GM21717 (cell line): Measurements from ENCODE around the gene CES2.
"Not testable (repeated sequence)": the region's sequence is repeated elsewhere in the genome, so short reads cannot be mapped to it uniquely, and the experiment has no call there.

Source experiments
- ATAC-seq: cut with Tn5 transposase; IDR thresholded peaks from one replicate; pipeline ENCODE4 v1.9.1; 2021; ENCODE audit warnings: mild to moderate bottlenecking, moderate library complexity; ENCODE audit not compliant: unreplicated experiment

The CES2 gene

GRCh38 chr16:66935314-66936011, at the start of gene CES2:
Gene CES2 (plus strand): TSS chr16:66935516. CDS start chr16:66935636, 120 bp downstream.
- no peak for ATAC-seq

DNA sequence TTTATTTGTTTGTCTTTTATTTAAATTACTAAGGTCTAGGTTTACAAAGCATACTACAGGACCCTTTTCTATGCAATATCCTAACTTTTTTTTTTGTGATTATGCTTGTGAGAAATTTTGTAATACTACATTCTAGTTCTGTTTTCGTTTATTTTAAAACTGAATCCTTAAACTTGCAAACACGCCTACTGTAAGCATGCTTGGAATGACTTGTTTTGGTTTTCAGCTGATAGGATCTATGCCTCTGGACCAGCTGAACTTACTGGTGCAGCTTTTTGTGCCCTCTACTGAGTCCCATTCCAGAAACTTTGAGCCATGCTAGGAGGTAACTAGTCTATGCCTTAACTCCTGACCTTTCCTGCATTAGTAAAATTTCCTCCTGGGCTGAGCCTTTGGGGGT, 49.0 kb upstream of the CES2 start:
- ATAC-seq = no peak

GRCh38 chr16:66886914-66887313, 48.4 kb upstream of the CES2 start:
- ATAC-seq = no peak

DNA sequence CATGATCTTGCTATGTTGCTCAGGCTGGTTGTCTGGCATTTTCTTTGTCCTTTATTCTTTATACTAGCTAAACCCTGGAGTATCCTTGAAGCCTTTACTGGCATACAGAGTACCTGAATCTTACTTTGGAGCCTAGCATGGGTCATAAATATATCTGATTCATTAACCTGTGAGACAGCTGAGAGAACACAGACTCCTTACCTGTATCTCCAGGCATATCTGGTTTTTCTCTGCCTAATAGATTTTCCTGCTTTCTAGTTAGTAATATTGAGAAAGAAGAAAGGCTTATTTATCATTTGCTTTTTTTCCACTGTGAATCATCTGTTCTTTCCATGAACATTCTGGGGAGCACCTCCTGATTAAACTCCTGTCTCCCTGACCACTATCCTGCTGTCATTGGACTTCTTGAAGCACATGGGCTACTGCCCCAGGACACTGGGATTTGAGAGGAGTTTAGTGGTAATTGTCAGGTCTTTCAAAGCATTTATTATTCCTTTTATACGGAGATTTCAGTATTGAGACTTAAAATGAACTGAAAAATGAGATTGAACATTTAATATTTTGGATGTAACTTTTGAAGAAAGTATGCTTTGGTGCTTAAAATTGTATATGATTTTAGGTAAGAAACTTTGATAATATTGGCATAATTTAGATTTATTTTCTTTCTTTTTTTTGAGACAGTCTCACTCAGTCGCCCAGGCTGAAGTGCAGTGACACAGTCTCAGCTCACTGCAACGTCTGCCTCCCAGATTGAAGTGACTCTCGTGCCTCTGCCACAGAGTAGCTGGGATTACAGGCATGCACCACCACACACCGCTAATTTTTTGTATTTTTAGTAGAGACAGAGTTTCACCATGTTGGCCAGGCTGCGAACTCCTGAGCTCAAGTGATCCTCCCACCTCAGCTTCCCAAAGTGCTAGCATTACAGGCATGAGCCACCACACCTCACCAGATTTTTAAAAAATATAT, 46.4 kb upstream of the CES2 start:
- no peak for ATAC-seq

DNA sequence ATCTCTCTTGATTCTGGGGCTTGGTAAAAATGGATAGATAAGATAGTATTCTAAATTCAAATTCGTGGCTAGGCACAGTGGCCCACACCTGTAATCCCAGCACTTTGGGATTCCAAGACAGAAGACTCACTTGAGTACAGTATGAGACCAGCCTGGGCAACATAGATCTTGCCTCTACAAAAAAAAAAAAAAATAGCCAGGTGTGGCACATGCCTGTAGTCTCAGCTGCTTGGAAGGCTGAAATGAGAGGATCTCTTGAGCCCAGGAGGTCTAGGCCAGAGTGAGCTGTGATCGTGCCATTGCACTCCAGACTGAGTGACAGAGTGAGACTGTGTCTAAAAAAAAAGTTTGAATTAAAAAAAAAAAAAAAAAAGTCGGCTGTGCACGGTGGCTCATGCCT, 45.7 kb upstream of the CES2 start:
- ATAC-seq = no peak

GRCh38 chr16:66890799-66891198, 44.5 kb upstream of the CES2 start:
- no peak for ATAC-seq

GRCh38 chr16:66891360-66891759, 44.0 kb upstream of the CES2 start:
- ATAC-seq = no peak

DNA sequence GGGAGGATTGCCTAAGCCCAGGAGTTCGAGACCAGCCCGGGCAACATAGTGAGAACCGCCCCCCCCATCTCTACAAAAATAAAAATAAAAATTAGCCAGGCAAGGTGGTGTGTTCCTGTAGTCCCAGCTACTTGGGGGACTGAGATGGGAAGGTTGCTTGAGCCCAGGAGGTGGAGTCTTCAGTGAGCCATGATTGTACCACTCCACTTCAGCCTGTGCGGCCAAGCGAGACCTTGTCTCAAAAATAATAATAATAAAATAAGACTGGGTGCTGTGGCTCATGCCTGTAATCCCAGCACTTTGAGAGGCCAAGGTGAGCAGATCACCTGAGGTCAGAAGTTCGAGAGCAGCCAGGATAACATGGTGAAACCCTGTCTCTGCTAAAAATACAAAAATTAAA, 43.5 kb upstream of the CES2 start:
- no peak for ATAC-seq

DNA sequence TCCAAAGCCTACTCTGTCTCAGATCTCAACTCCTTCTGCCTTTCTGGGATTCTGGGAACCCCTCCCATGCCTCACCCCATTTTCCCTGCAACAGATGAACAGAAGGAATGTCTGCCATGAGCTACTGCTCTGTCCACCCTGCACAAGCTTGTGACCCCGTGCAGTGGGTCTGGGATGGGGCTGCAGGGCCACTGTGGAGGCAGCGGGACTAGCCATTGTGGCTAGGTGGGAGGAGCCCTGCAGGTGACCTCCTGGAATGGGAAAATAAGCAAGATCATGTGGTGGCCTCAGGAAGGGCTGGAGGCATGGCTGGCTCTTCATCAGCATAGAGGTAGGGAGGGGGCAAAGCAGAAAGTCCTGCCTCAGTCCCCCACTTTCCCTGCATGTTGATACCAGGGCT, 41.3 kb upstream of the CES2 start:
- ATAC-seq = no peak

GRCh38 chr16:66894948-66895688, 40.2 kb upstream of the CES2 start:
- no peak for ATAC-seq

DNA sequence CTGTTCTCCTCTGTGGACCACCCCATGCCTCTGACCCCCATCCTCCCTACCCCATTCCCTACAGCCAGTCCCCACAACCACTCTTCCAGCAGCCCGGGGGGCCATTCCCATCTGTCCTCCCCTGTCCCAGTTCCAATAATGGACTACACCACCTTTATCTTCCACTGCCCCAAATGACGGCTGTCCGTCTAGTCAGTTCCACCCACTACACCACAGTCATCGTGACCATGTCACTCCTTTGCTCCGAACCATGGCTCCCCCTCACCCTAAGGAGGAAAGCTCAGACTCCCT, 39.7 kb upstream of the CES2 start:
- ATAC-seq = no peak

DNA sequence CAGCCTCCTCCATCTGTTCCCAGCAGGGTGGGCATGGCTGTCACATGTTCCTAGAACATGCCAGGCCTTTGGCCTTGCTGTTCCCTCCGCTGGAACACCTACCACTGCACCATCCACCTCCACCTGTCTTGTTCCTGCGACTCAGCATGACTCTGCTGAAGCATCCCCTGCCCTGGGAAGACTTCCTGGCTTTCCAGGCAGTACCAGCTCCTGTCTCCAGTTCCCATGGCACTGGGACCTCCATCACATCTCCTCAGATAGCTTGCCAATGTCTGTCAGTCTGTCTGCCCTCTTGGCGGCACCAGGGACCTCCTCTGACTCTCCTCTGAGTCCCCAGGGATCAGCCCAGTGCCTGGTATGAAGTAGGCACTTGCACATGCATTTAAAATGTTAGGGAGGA, 39.3 kb upstream of the CES2 start:
- ATAC-seq = no peak

GRCh38 chr16:66896682-66897081, 38.6 kb upstream of the CES2 start:
- ATAC-seq = not testable (repeated sequence)

DNA sequence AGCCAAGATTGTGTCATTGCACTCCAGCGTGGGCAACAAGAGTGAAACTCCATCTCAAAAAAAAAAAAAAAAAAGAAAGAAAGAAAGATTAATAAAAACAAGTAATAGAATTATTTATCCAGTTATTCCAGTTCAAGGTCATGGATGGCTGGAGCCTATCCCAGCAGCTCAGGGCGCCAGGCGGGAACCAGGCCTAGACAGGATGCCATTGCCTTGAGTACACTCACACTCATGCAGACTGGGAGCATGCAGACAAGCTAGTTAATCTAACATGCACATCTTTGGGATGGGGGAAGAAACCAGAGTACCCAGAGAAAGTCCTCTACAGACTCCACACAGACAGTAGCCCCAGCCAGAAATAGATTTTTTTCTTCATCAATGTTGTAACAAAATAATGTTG, 37.1 kb upstream of the CES2 start:
- no peak for ATAC-seq

- no peak for ATAC-seq
These were observed 36.4 kb upstream of the CES2 start for GRCh38 chr16:66898933-66899309.

DNA sequence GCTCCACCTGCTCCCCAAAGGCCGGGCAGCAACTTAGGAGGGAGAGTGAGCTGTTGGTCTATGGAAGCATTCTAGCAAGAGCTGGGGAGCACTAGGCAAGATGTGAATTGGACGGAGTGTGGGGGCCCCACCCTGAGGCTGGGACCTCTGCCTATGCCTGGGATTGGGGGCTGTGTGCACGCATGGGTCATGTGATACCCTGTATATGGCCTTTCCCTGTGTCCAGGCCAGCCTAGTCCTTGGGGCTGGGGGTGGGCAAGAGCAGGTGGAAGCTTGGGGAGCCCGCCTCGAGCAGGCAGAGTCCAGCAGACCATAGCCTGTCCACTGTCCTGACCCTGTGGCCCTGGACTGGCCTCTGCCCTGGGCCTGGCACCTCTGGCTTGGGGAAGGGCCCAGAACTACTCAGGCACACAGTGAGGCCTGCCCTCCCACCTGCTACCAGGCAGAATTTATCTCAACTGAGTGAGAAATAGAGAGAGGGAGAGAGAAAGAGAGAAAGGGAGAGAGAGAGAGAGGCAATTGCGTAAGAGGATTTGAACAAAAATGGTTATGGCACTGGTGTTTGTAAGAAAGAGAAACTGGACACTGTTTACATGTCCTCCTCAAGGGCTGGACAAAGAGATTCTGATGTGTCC, 35.9 kb upstream of the CES2 start:
- ATAC-seq = no peak

- no peak for ATAC-seq
These were observed 35.2 kb upstream of the CES2 start for GRCh38 chr16:66899945-66900710.

DNA sequence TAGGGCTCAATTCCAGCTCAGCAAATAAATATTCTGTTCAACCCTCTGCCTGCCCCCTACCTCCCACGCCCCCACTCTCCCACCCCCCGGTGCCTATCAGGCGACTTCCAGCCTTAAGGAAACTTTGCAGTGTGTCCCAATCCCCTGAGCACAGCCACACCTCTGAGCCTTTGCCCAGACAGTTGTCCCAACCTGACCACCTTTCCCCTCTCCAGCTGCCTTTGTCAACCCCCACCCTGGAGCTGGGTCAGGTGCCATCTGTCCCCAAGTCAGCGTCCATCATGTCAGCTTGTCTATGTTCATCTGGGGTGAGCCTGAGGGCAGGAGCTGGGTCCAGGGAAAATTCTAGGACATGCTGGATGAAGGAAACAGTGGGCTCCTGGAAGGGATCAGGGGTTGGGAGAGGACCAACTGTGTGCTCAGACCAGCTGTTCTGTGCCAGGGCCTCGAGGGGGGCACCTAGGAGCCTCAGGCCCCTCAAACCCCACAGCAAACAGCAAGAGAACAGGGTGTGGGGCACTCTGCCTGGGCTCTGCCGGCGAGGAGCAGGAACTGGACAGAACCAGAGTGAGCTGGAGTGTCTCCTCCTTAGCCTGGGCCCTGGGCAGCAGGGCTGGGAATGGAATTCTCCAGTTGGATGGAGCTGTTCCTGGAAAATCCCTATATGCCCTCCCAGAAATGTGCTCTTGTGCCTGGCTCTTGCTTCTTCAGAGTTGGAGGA, 34.4 kb upstream of the CES2 start:
- ATAC-seq = no peak

- no peak for ATAC-seq
These were observed 33.7 kb upstream of the CES2 start for GRCh38 chr16:66901626-66902025.
